ENCODE data around the gene KLRF2.
"Not testable (repeated sequence)": the region's sequence is repeated elsewhere in the genome, so short reads cannot be mapped to it uniquely, and the experiment has no call there.

KLRF2 gene

DNA sequence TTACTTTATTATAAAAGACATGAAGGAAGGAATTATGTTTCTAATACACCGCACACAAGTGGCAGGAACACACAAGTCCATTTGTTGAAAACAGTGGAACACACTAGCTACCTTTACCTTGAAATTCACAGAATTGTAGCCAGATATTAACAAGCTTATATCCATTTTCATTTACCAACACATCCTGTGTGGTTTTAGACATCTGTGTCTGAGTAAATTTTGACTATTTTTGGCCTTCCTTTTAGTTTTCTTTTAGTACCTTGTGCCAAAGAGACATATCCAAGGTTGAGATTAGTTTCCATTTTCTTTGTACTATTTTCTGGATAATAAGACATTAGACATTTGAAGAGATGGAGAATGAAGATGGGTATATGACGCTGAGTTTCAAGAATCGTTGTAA, at the start of gene KLRF2:
Gene KLRF2 (plus strand): TSS at position 244 of the 400 bp plus-strand sequence. CDS start 107 bp downstream, at position 351.
- DNase-seq (ENCODE audit: insufficient read length, low spot score) (no peak), FAIRE-seq (no peak)

DNA sequence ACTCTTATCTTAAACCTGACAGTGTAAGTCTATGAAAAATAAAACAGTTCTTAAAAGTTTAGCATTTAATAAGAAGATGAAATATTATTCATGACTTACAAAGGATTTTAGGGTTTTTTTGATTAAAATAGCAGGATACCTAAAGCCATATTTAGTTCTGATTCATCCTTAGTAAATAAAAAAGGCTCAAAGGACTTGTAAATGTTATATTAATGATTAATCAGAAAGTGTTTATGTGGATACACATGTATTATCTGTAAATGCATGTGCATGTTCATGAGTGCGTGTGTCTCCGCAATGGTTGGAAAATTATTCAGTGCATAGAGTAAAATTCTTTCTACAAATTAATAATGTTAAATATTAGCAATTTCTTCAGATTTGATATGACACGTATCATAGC, 49.6 kb upstream of the KLRF2 start:
- no peak for DNase-seq (ENCODE audit: insufficient read length, low spot score)
- peak; percentile 4 for FAIRE-seq

- DNase-seq (ENCODE audit: insufficient read length, low spot score) (no peak), FAIRE-seq (no peak)
Observed at GRCh38 chr12:9843407-9843806, 37.9 kb upstream of the KLRF2 start.

GRCh38 chr12:9848899-9849298, 32.4 kb upstream of the KLRF2 start:
- DNase-seq (ENCODE audit: insufficient read length, low spot score) (no peak), FAIRE-seq (no peak)

DNA sequence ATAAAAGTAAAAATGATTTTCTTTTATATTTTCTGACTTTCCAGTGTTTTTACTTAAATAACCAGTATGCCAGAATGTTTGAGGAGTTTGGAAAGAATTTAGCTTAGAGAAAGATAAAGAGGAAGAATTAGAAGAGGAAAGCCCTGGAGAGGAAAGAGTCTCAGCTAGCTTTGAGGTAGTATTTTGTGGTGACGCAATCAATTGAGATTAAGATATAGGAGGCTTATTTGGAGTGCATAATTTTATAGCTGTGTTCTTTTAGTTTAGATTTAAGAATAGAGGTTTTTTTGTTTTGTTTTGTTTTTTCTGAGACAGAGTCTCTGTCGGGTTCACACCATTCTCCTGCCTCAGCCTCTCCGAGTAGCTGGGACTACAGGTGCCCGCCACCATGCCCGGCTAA, 30.2 kb upstream of the KLRF2 start:
- DNase-seq (ENCODE audit: insufficient read length, low spot score) = no peak
- FAIRE-seq = no peak

GRCh38 chr12:9851927-9852326, 29.4 kb upstream of the KLRF2 start:
- no peak for FAIRE-seq
- no peak for DNase-seq (ENCODE audit: insufficient read length, low spot score)

DNA sequence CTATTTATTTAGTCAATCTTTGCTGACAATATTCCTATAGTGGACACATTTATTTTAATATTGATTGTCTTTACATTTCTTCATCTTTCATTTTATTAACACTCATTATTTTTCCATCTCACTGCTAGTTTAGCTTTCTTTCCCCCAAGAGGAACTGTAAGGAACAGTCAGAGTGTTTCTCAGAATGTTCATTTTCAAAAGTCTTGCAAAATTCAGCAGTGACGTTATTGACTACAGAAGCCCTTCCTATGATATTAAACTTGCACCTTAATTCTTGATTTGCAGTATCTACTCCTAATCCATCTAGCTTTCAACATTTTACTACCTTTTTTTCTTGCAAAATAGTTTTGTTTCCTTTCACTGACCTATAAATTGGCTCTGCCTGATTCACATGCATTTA, 25.1 kb upstream of the KLRF2 start:
- FAIRE-seq (no peak), DNase-seq (ENCODE audit: insufficient read length, low spot score) (no peak)

DNA sequence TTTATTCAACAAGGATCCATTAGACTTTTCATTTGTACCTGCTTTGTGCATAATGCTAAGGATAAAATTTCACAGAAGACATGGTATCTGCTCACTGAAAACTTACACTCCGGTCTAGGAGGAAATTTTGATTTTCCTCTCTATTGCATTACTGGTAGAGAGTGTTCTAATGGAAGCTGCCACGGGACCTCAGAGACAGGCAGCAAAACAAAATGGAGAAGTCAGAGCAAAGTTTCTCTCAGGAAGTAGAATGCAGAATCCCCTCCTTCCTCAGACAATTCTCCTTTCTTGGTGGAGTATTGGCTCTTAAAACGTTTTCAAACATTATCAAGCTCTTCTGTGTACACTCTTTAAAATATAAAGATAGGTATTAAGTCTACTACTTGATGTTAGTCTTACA, 24.4 kb upstream of the KLRF2 start:
- FAIRE-seq = no peak

DNA sequence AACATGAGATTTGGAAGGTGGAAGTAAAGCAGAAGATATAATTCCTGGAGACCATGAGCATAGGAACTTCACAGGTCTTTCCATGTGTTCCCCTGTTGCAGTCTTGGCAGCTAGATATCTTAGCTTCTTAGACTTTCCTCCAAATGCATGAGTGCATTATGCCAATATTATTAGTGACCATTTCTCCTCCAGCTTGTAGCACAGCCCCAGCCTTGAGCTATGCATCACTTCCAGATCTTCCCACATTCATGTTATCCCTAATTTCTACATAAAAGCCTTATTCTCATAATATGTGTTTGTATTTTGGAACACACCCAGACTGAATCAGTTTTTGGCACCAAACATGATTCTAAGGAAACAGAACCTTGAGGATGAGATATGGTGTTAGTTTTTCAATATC, 23.2 kb upstream of the KLRF2 start:
- DNase-seq (ENCODE audit: insufficient read length, low spot score) = no peak
- FAIRE-seq = no peak

More for the DNA sequence above, 24.4 kb upstream of the KLRF2 start:
- no peak for DNase-seq (ENCODE audit: insufficient read length, low spot score)

DNA sequence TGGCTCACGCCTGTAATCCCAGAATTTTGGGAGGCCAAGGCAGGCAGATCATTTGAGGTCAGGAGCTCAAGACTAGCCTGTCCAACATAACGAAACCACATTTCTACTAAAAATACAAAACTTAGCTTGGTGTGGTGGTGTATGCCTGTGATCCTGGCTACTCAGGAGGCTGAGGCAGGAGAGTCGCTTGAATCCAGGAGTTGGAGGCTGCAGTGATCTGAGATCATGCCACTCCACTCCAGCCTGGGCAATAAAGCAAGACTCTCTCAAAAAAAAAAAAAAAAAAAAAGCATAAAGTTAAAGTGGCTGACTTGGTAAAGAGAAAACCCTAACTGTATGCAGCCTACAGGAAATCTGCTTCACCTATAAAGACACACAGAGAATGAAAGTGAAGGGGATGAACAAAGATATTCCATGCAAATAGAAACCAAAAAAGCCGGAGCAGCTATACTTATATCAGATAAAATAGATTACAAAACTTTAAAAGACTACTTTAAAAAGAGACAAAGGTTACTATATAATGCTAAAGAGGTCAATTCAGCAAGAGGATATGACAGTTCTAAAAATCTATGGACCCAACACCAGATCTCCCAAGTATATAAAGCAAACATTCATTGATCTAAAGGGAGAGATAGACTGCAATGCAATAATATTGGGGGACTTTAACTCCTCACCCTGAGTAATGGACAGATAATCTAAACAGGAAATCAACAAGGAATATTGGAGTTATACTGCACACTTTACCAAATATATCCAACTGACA, 16.2 kb upstream of the KLRF2 start:
- DNase-seq (ENCODE audit: insufficient read length, low spot score) (no peak), FAIRE-seq (peak; percentile 78)

DNA sequence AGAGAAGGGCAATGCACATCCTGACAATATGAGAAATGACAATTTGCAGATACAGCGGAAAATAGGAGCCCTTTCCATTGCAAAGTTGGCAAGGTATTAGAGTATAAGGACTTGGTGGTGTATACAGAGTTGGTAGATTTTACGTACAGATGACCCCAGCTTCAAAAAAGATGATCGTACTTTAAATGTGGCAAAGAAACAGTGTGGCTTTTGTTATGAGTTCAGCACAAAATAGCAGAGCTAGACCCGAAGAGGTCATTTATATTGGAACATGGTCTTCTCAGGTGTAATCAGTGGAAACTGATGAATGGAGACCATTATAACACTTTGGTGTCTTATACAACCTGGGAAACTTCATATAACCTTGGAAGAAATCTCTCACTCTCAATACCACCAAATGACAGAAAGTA, 14.4 kb upstream of the KLRF2 start:
- DNase-seq (ENCODE audit: insufficient read length, low spot score) = no peak
- peak; percentile 69 for FAIRE-seq

DNA sequence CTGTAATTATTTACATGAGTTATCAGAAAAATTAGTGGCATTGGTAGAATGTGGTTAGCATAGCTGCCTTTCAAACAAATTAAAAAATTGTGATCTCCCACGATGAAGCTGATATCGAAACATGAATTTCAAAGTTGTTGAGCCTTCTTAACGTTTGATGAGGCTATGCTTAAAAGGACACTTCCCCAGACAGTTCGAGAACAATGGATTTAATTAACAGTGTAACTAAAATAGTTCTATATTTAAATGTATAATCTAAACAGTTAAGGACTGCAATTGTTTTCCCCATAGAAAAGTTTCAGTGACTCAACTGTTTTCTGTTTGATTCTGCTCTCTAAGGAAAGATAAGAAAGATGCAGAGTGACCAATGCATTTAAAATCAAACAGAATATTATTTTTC, 13.8 kb upstream of the KLRF2 start:
- DNase-seq (ENCODE audit: insufficient read length, low spot score) (no peak), FAIRE-seq (peak; percentile 70)

DNA sequence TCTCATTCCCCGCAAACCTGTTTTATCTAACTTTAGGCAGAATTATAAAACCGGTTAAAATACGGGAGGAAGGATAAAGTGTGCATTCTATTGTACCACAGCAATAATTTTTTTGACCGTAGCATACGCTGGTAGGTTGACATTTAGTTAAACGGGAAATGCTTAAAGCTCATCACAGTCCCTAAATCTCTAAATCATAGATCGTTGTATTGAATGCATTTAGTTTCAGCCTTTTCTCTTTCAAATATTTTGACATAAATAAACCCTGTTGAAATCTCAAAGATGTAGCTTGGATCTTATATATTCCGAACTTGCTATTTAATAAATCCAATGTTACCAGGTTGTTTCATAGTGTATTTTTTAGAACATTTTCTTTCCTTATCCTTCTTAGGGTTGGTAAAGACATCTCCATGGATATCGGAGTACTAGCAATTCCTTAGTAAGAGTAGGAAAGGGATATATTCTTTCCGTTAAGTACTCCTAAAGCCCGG, 12.9 kb upstream of the KLRF2 start:
- no peak for DNase-seq (ENCODE audit: insufficient read length, low spot score)
- FAIRE-seq = peak; percentile 77

- no peak for FAIRE-seq
- no peak for DNase-seq (ENCODE audit: insufficient read length, low spot score)
Observed at GRCh38 chr12:9868951-9869306, 12.4 kb upstream of the KLRF2 start.

GRCh38 chr12:9869307-9870161, 11.8 kb upstream of the KLRF2 start, which contains the start of gene CLEC2B:
CLEC2B (minus strand) TSS chr12:9869354.
- DNase-seq (ENCODE audit: insufficient read length, low spot score) (no peak), FAIRE-seq (peak; percentile 89)

GRCh38 chr12:9870286-9870866, 10.9 kb upstream of the KLRF2 start:
- DNase-seq (ENCODE audit: insufficient read length, low spot score) = no peak
- FAIRE-seq = peak; percentile 21

DNA sequence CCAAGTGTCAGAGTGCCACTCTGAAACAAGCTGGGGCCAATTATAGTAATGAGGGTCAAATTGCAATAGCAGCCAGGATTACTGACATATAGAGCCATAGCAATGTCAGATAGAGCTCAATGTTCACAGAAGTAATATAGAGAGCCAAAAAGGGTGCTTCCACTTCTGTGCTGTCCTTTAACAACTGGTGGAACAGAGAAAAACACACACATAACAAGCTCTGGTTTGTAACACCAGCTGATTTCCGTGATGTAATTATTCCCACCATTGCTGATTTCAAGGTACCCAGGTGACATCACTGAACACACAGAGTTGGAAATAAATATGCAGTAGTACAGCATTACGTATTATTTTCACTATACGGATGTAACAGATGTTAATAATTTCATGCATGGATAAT, 9.1 kb upstream of the KLRF2 start:
- no peak for DNase-seq (ENCODE audit: insufficient read length, low spot score)
- FAIRE-seq = no peak

DNA sequence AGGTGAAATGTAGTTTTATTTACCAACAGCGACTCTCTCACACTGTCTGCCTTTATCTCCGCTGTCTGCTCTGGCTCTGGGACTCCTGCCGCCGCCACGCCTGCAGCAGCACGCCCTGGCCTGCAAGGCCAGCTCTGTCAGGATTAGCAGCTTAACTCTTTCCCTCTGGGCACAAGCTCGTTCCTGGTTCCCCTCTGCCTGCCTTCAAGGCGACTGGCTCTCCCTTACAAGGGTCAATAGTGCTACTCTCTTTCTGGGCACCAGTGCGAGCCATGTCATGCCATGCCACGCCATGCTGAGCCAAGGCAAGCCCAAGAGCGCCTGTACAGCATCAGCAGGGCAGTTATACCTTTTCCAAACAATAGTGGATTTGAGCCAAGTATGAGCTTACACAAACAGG, 8.5 kb upstream of the KLRF2 start:
- FAIRE-seq = no peak
- no peak for DNase-seq (ENCODE audit: insufficient read length, low spot score)

DNA sequence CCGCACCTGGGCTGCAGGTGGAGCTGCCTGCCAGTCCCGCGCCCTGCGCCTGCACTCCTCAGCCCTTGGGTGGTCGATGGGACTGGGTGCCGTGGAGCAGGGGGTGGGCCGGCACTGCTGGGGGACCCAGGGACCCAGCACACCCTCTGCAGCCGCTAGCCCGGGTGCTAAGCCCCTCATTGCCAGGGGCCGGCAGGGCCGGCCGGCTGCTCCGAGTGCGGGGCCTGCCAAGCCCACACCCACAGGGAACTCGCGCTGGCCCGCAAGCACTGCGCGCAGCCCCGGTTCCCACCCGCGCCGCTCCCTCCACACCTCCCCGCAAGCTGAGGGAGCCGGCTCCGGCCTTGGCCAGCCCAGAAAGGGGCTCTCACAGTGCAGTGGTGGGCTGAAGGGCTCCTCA, 5.2 kb upstream of the KLRF2 start:
- FAIRE-seq = not testable (repeated sequence)

DNA sequence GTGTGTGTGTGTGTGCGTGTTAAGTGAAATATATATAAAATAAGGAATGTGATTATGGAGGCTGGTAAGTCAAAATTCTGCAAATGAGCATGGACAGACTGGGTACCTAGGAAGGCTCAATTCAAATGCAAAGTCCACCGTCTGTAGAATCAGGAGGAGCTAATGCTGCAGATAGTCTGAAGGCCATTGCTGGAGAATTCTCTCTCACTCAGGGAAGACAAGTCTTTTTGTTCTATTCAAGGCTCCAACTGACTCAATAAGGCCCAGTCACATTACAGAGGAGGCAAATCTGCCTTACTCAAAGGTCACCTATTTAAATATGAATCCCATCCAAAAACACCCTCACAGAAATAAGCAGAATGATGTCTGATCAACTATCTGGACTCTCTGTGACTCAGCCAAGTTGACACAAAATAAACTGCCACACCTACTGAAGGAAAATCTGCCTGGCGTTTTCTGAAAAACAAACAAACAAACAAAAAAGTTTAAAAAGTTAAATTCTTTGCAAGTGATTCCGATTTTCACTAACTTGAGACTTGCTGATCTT, 684 bp upstream of the KLRF2 start:
- no peak for DNase-seq (ENCODE audit: insufficient read length, low spot score)
- no peak for FAIRE-seq

More for the DNA sequence above, 5.2 kb upstream of the KLRF2 start:
- DNase-seq (ENCODE audit: insufficient read length, low spot score) = not testable (repeated sequence)

DNA sequence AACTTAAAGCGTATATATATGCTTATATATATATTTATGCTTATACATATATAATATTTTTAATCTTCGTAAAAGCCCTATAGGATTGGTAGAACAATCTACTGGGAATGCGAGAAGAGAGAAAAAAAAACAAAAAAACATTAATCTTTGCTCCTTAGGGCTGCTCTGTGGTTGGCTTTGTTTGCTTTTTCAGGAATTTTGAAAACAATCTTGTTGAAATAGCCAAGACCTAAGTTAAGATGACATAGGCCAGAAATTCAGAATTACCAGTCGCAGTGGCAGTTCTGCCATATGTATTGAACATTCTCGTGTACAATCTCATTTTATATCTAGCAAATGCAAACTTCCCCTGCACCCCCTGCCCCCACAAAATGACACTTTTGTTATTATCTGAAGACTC, 699 bp downstream of the KLRF2 start:
- FAIRE-seq (no peak), DNase-seq (ENCODE audit: insufficient read length, low spot score) (no peak)
